Neural progenitor cell (in vitro differentiated cells): Measurements from ENCODE around the gene TMEM200B.

Experiments
- CTCF ChIP-seq: fragments of 200-600 bp; sonication (generic); IDR thresholded peaks from 2 replicates; pipeline ENCODE4 v1.5.1; 2017; ENCODE audit warnings: antibody characterized with exemption, mild to moderate bottlenecking
- EZH2 ChIP-seq: fragments of 200-600 bp; sonication (generic); IDR thresholded peaks from 2 replicates; pipeline ENCODE4 v1.6.1; 2017; ENCODE audit warnings: antibody characterized with exemption, mild to moderate bottlenecking, moderate library complexity

- TF ChIP-seq CTCF (no peak), EZH2 (no peak)
Measured at GRCh38 chr1:29162476-29163138, 38.9 kb upstream of the TMEM200B start.
